ENCODE measurements around the gene HMGCL. TPM values are rescaled to one million over a fixed set of nuclear protein-coding genes. Genes with fewer than 3 reads are reported as not detected.

The HMGCL gene
- total and polyA plus RNA-seq, 3 experiments from 2014 or later = 24.7 to 28.0 (median 25.3) TPM

GRCh38 chr1:23772049-23772853, 53.0 kb downstream of the HMGCL start:
- Mint-ChIP-seq H3K27ac (peak overlapping the region in 4 of 8 donors; percentile 9 to 47 (median 32)), H3K4me1 (peaks cover 16 to 25% (median 24%) of the 10 kb centered on the region in 3 donors), H3K4me3 (peak overlapping the region in 2 of 7 donors; percentile 43 to 47), H3K36me3 (peaks cover 0 to 19% (median 1%) of the 10 kb centered on the region in 3 donors), H3K9me3 (no peaks in the 10 kb centered on the region), H3K27me3 (no peaks in the 10 kb centered on the region)
- Histone ChIP-seq H3K27ac (ENCODE audit: low read depth, low read length) (no peak overlapping the region), H3K9me3 (ENCODE audit: low read length) (no peaks in the 10 kb centered on the region), H3K4me1 (ENCODE audit: insufficient read depth, low read length) (peaks cover 8% of the 10 kb centered on the region), H3K27me3 (ENCODE audit: insufficient read depth, low read length, poor library complexity, severe bottlenecking) (no peaks in the 10 kb centered on the region), H3K36me3 (ENCODE audit: insufficient read depth, low read length) (no peaks in the 10 kb centered on the region), H3K4me3 (ENCODE audit: low read length) (no peak overlapping the region)
- ChIA-PET CTCF (interaction anchor here (0.6 to 2.0 kb wide), 19 partner anchors 8 to 198 kb away, joined by 3 to 14 read pairs (median 4); partner anchors contain the start of genes CNR2, ELOA and GALE), POLR2A (interaction anchor here (1.1 kb wide), 2 partner anchors 53 to 81 kb away, joined by 5 to 7 read pairs; partner anchors contain the start of genes HMGCL and RPL11)
- peak; percentile 71 to 87 (median 75) for DNase-seq

GRCh38 chr1:23768733-23769132, 56.5 kb downstream of the HMGCL start:
- Histone ChIP-seq H3K27ac (ENCODE audit: low read depth, low read length) (no peak overlapping the region), H3K4me1 (ENCODE audit: insufficient read depth, low read length) (peaks cover 5% of the 10 kb centered on the region), H3K36me3 (ENCODE audit: insufficient read depth, low read length) (no peaks in the 10 kb centered on the region), H3K9me3 (ENCODE audit: low read length) (no peaks in the 10 kb centered on the region), H3K4me3 (ENCODE audit: low read length) (no peak overlapping the region), H3K27me3 (ENCODE audit: insufficient read depth, low read length, poor library complexity, severe bottlenecking) (no peaks in the 10 kb centered on the region)
- Mint-ChIP-seq H3K36me3 (peaks cover 0 to 29% (median 1%) of the 10 kb centered on the region in 3 donors), H3K4me1 (peaks cover 4 to 10% (median 5%) of the 10 kb centered on the region in 3 donors), H3K27ac (no peak overlapping the region), H3K9me3 (no peaks in the 10 kb centered on the region), H3K27me3 (no peaks in the 10 kb centered on the region), H3K4me3 (no peak overlapping the region)
- no peak for DNase-seq
- CTCF ChIA-PET = no interaction called here
- POLR2A ChIA-PET = no interaction called here

- Mint-ChIP-seq H3K4me1 (peaks cover 0 to 12% (median 5%) of the 10 kb centered on the region in 3 donors), H3K4me3 (no peak overlapping the region), H3K27ac (peak overlapping the region in 1 of 8 donors; percentile 35), H3K27me3 (no peaks in the 10 kb centered on the region), H3K9me3 (no peaks in the 10 kb centered on the region), H3K36me3 (peaks cover 0 to 65% (median 13%) of the 10 kb centered on the region in 3 donors)
- H3K27ac ChIP-seq (ENCODE audit: low read depth, low read length) = no peak overlapping the region
- H3K4me1 ChIP-seq (ENCODE audit: insufficient read depth, low read length) = no peaks in the 10 kb centered on the region
- no peaks in the 10 kb centered on the region for H3K9me3 ChIP-seq (ENCODE audit: low read length)
- no peak overlapping the region for H3K4me3 ChIP-seq (ENCODE audit: low read length)
- H3K27me3 ChIP-seq (ENCODE audit: insufficient read depth, low read length, poor library complexity, severe bottlenecking) = no peaks in the 10 kb centered on the region
- CTCF ChIA-PET = no interaction called here
- peaks cover 19% of the 10 kb centered on the region for H3K36me3 ChIP-seq (ENCODE audit: insufficient read depth, low read length)
- no peak for DNase-seq
- POLR2A ChIA-PET = no interaction called here
These were observed 62.1 kb downstream of the HMGCL start for GRCh38 chr1:23763041-23763577.

- H3K27me3 ChIP-seq (ENCODE audit: insufficient read depth, low read length, poor library complexity, severe bottlenecking) = no peaks in the 10 kb centered on the region
- Mint-ChIP-seq H3K4me1 (peaks cover 0 to 12% (median 5%) of the 10 kb centered on the region in 3 donors), H3K4me3 (no peak overlapping the region), H3K27ac (peak overlapping the region in 2 of 8 donors; percentile 32 to 84), H3K36me3 (peaks cover 0 to 90% (median 24%) of the 10 kb centered on the region in 3 donors), H3K9me3 (no peaks in the 10 kb centered on the region), H3K27me3 (no peaks in the 10 kb centered on the region)
- DNase-seq = no peak
- H3K9me3 ChIP-seq (ENCODE audit: low read length) = no peaks in the 10 kb centered on the region
- H3K4me1 ChIP-seq (ENCODE audit: insufficient read depth, low read length) = no peaks in the 10 kb centered on the region
- H3K4me3 ChIP-seq (ENCODE audit: low read length) = no peak overlapping the region
- POLR2A ChIA-PET = no interaction called here
- no peak overlapping the region for H3K27ac ChIP-seq (ENCODE audit: low read depth, low read length)
- H3K36me3 ChIP-seq (ENCODE audit: insufficient read depth, low read length) = peaks cover 49% of the 10 kb centered on the region
- CTCF ChIA-PET = no interaction called here
These were observed 66.0 kb downstream of the HMGCL start for GRCh38 chr1:23759277-23759676.

- Histone ChIP-seq H3K27ac (ENCODE audit: low read depth, low read length) (no peak overlapping the region), H3K4me3 (ENCODE audit: low read length) (no peak overlapping the region), H3K9me3 (ENCODE audit: low read length) (no peaks in the 10 kb centered on the region), H3K4me1 (ENCODE audit: insufficient read depth, low read length) (no peaks in the 10 kb centered on the region), H3K36me3 (ENCODE audit: insufficient read depth, low read length) (peaks cover 64% of the 10 kb centered on the region), H3K27me3 (ENCODE audit: insufficient read depth, low read length, poor library complexity, severe bottlenecking) (no peaks in the 10 kb centered on the region)
- no peak for DNase-seq
- H3K27me3 Mint-ChIP-seq = no peaks in the 10 kb centered on the region
- H3K4me3 Mint-ChIP-seq = no peak overlapping the region
- no peaks in the 10 kb centered on the region for H3K9me3 Mint-ChIP-seq
- ChIA-PET CTCF (interaction anchor here (0.7 to 1.9 kb wide), 2 partner anchors 14 to 346 kb away, joined by 3 to 6 read pairs; no protein-coding TSS in a partner anchor), POLR2A (interaction anchor here (0.8 kb wide), 1 partner anchor 60 kb away, joined by 4 read pairs; no protein-coding TSS in a partner anchor)
- no peak overlapping the region for H3K27ac Mint-ChIP-seq
- H3K4me1 Mint-ChIP-seq = peaks cover 0 to 12% (median 5%) of the 10 kb centered on the region in 3 donors
- H3K36me3 Mint-ChIP-seq = peaks cover 0 to 94% (median 30%) of the 10 kb centered on the region in 3 donors
These were observed 67.4 kb downstream of the HMGCL start for GRCh38 chr1:23757812-23758211.

GRCh38 chr1:23756676-23757075, 68.6 kb downstream of the HMGCL start:
- Mint-ChIP-seq H3K27ac (peak overlapping the region in 1 of 8 donors; percentile 37), H3K9me3 (no peaks in the 10 kb centered on the region), H3K4me3 (no peak overlapping the region), H3K27me3 (no peaks in the 10 kb centered on the region), H3K4me1 (peaks cover 0 to 11% (median 5%) of the 10 kb centered on the region in 3 donors), H3K36me3 (peaks cover under 1 to 96% (median 29%) of the 10 kb centered on the region in 3 donors)
- Histone ChIP-seq H3K4me3 (ENCODE audit: low read length) (no peak overlapping the region), H3K9me3 (ENCODE audit: low read length) (no peaks in the 10 kb centered on the region), H3K27ac (ENCODE audit: low read depth, low read length) (no peak overlapping the region), H3K27me3 (ENCODE audit: insufficient read depth, low read length, poor library complexity, severe bottlenecking) (no peaks in the 10 kb centered on the region), H3K4me1 (ENCODE audit: insufficient read depth, low read length) (no peaks in the 10 kb centered on the region), H3K36me3 (ENCODE audit: insufficient read depth, low read length) (peaks cover 75% of the 10 kb centered on the region)
- ChIA-PET POLR2A (no interaction called here), CTCF (interaction anchor here (0.9 to 1.9 kb wide), 2 partner anchors 10 to 15 kb away, joined by 3 to 6 read pairs; no protein-coding TSS in a partner anchor)
- DNase-seq = no peak

GRCh38 chr1:23752909-23753308, 72.3 kb downstream of the HMGCL start:
- CTCF ChIA-PET = interaction anchor here (0.9 kb wide), 1 partner anchor 9 kb away, joined by 3 read pairs; no protein-coding TSS in a partner anchor
- no peak for DNase-seq
- no peak overlapping the region for H3K27ac Mint-ChIP-seq
- Histone ChIP-seq H3K4me3 (ENCODE audit: low read length) (no peak overlapping the region), H3K4me1 (ENCODE audit: insufficient read depth, low read length) (peaks cover 6% of the 10 kb centered on the region), H3K27ac (ENCODE audit: low read depth, low read length) (no peak overlapping the region), H3K36me3 (ENCODE audit: insufficient read depth, low read length) (peaks cover 70% of the 10 kb centered on the region), H3K27me3 (ENCODE audit: insufficient read depth, low read length, poor library complexity, severe bottlenecking) (no peaks in the 10 kb centered on the region), H3K9me3 (ENCODE audit: low read length) (no peaks in the 10 kb centered on the region)
- H3K4me1 Mint-ChIP-seq = peaks cover 19 to 26% (median 22%) of the 10 kb centered on the region in 3 donors
- H3K4me3 Mint-ChIP-seq = no peak overlapping the region
- H3K9me3 Mint-ChIP-seq = no peaks in the 10 kb centered on the region
- H3K36me3 Mint-ChIP-seq = peaks cover 7 to 87% (median 28%) of the 10 kb centered on the region in 3 donors
- POLR2A ChIA-PET = no interaction called here
- H3K27me3 Mint-ChIP-seq = no peaks in the 10 kb centered on the region
